GM12878 (cell line): Measurements from ENCODE around the gene IL17RE. TPM values are rescaled to one million over a fixed set of nuclear protein-coding genes. Genes with fewer than 3 reads are reported as not detected.

Experiments
- ATAC-seq: fragments of 200-7000 bp; cut with Tn5 transposase; 3 replicates; pipeline ENCODE4 v1.9.1; 2020; ENCODE audit warnings: mild to moderate bottlenecking, moderate library complexity
- BruUV-seq: library from RNA; stranded (reverse); fragments of 400-500 nt; replicated peaks from 2 replicates; lab custom pipeline; 2021; lab: Mats Ljungman, UMichigan
- CTCF ChIA-PET: fragments of 300-600 bp; sonication (Branson Sonifier 250); formaldehyde crosslinking; extraction: SDS; loops from one replicate; lab custom pipeline; 2021; ENCODE audit warnings: inconsistent platforms; lab: Yijun Ruan, JAX
- POLR2A ChIA-PET: fragments of 350-600 bp; formaldehyde crosslinking; extraction: SDS; loops from one replicate; lab custom pipeline; 2021; ENCODE audit warnings: inconsistent platforms; lab: Charles Lee
- RAD21 ChIA-PET: fragments of 300-600 bp; sonication (Branson Sonifier 250); formaldehyde crosslinking; loops from one replicate; lab custom pipeline; 2023; ENCODE audit warnings: antibody characterized with exemption; ENCODE audit not compliant: unreplicated experiment; lab: Charles Lee
- SMC1A ChIA-PET: fragments of 300-600 bp; sonication (Branson Sonifier 250); formaldehyde crosslinking; loops from one replicate; lab custom pipeline; 2023; ENCODE audit not compliant: unreplicated experiment, uncharacterized antibody; lab: Charles Lee
- DNase-seq: peaks from one replicate; pipeline ENCODE4 v3.0.0-alpha.2; 2011; ENCODE audit warnings: low read depth, low spot score
- FAIRE-seq: peaks from 3 replicates; lab custom pipeline; 2011; peaks lifted over from hg19 to GRCh38; lab: Jason Lieb, UNC
- H2AFZ ChIP-seq: 2 replicates; pipeline ENCODE4 v1.6.0; 2011; ENCODE audit warnings: low read depth, low read length, control low read depth; ENCODE audit not compliant: control insufficient read depth
- H3K27ac ChIP-seq: 2 replicates; pipeline ENCODE4 v1.5.1; 2011; ENCODE audit warnings: control low read depth; ENCODE audit not compliant: control insufficient read depth, insufficient read depth
- H3K27me3 ChIP-seq, 2 experiments: replicated peaks in 1 of 2; 2 replicates each; pipeline versions ENCODE4 v1.6.0 to v1.6.1; 2011; ENCODE audit warnings: low read length in 1 of 2; ENCODE audit not compliant: control insufficient read depth in 2 of 2, insufficient read depth in 2 of 2
- H3K36me3 ChIP-seq, 2 experiments: 2 replicates each; pipeline ENCODE4 v1.5.1; 2011; ENCODE audit warnings: low read length in 1 of 2; ENCODE audit not compliant: control insufficient read depth in 2 of 2, insufficient read depth in 2 of 2
- H3K4me1 ChIP-seq: 2 replicates; pipeline ENCODE4 v1.6.1; 2011; ENCODE audit warnings: mild to moderate bottlenecking, low read length, moderate library complexity, mixed read lengths; ENCODE audit not compliant: control insufficient read depth, insufficient read depth
- H3K4me2 ChIP-seq: 2 replicates; pipeline ENCODE4 v1.6.0; 2011; ENCODE audit warnings: control low read depth; ENCODE audit not compliant: control insufficient read depth, insufficient read depth
- H3K4me3 ChIP-seq: fragments of 200-600 bp; sonication (generic); 2 replicates; pipeline ENCODE4 v1.5.1; 2016
- H3K79me2 ChIP-seq: 2 replicates; pipeline ENCODE4 v1.6.0; 2011; ENCODE audit warnings: low read length; ENCODE audit not compliant: control insufficient read depth, insufficient read depth
- H3K9ac ChIP-seq: 2 replicates; pipeline ENCODE4 v1.8.0; 2011; ENCODE audit warnings: low read length, control low read depth, mixed read lengths; ENCODE audit not compliant: control insufficient read depth, insufficient read depth
- H3K9me3 ChIP-seq: replicated peaks from 3 replicates; pipeline ENCODE4 v1.5.1; 2011; ENCODE audit warnings: mild to moderate bottlenecking, low read length; ENCODE audit not compliant: control insufficient read depth, insufficient read depth
- H4K20me1 ChIP-seq: 2 replicates; pipeline ENCODE4 v1.6.0; 2011; ENCODE audit not compliant: control insufficient read depth, insufficient read depth
- CBX5 ChIP-seq: sonication (generic); IDR thresholded peaks from 2 replicates; pipeline ENCODE4 v1.6.1; 2016; ENCODE audit warnings: low read depth, moderate library complexity, mild to moderate bottlenecking, inconsistent platforms
- GABPA ChIP-seq: IDR thresholded peaks from 2 replicates; pipeline ENCODE4 v1.6.1; 2014; ENCODE audit warnings: antibody characterized with exemption, low read depth, mild to moderate bottlenecking, inconsistent platforms
- GATAD2B ChIP-seq: fragments of 450-650 bp; conservative IDR thresholded peaks from 2 replicates; pipeline ENCODE4 v1.6.1; 2017; ENCODE audit warnings: low read depth, mild to moderate bottlenecking, moderate library complexity
- HCFC1 ChIP-seq: fragments of 150-350 bp; IDR thresholded peaks from 2 replicates; pipeline ENCODE4 v1.6.1; 2014; ENCODE audit warnings: low read length
- NRF1 ChIP-seq: conservative IDR thresholded peaks from 2 replicates; pipeline ENCODE4 v1.6.1; 2011; ENCODE audit warnings: mild to moderate bottlenecking, low read depth, low read length, improper control_type of control experiment
- RELA ChIP-seq: fragments of 450-650 bp; IDR thresholded peaks from 2 replicates; pipeline ENCODE4 v1.8.0; 2014; ENCODE audit warnings: borderline replicate concordance; ENCODE audit not compliant: partially characterized antibody
- SP1 ChIP-seq: IDR thresholded peaks from one replicate; pipeline ENCODE4 v1.6.1; 2011; ENCODE audit warnings: low read depth, low read length
- SUPT20H ChIP-seq: IDR thresholded peaks from 2 replicates; pipeline ENCODE4 v1.6.1; 2011; ENCODE audit warnings: low read depth, mild to moderate bottlenecking, low read length, moderate library complexity, borderline replicate concordance; ENCODE audit not compliant: control insufficient read depth
- ZNF622 ChIP-seq: fragments of 450-650 bp; IDR thresholded peaks from 2 replicates; pipeline ENCODE4 v1.6.1; 2017; ENCODE audit warnings: mild to moderate bottlenecking, inconsistent platforms
- WGBS: methylation state at CpG from one replicate; pipeline ENCODE4 v1.1.6; 2016; ENCODE audit warnings: low lambda C conversion rate; ENCODE audit not compliant: insufficient replicate concordance, insufficient coverage; ENCODE audit errors: missing lambda C conversion rate; 5-methylcytosine and 5-hydroxymethylcytosine counted together
- in situ Hi-C: fragments of 300-500 bp; cut with MboI; formaldehyde crosslinking; loops from 9 replicates; pipeline ENCODE4 v1.14.3; 2018; ENCODE audit warnings: mixed read lengths
- intact Hi-C: fragments of 100-400 bp; cut with micrococcal nuclease; formaldehyde crosslinking; loops from one replicate; pipeline ENCODE4 v1.14.2; 2022; ENCODE audit not compliant: unreplicated experiment
- polyA plus RNA-seq, 11 experiments: library from polyadenylated mRNA; depleted of rRNA in 4 of 11; unstranded in 6 of 11; stranded (reverse) in 5 of 11; fragments of >200 nt; fragmentation: Nextera tagmentation in 4 of 11; fragmentation: Illumina TruSeq in 1 of 11; extraction: Ambion mirVana in 4 of 11; extraction: Trizol in 1 of 11; gene quantifications; 1 replicate in 1 of 11; 2 replicates in 10 of 11; pipeline versions ENCODE4 v1.2.1 to v1.2.3, GENCODE V29; 2011 to 2016; ENCODE audit warnings: inconsistent platforms in 2 of 11, missing spikeins in 2 of 11, low read depth in 1 of 11
- total RNA-seq, 4 experiments: library from RNA; depleted of rRNA in 3 of 4; stranded (reverse); fragments of >200 nt in 3 of 4; fragmentation: Illumina TruSeq in 1 of 4; extraction: Trizol in 1 of 4; gene quantifications; 2 replicates each; pipeline versions ENCODE4 v1.2.1 to v1.2.3, GENCODE V29; 2013 to 2021

The IL17RE gene
- total and polyA plus RNA-seq, 10 of the 15 experiments (the other 5 are each of a cell fraction or from before 2014, with no cell fraction given), result 0.04 to 0.51 (median 0.12) TPM; not detected in 2

- intact Hi-C loops, result no loop called here
- ATAC-seq (peak; percentile 23), FAIRE-seq (no peak), DNase-seq (no peak)
- H3K79me2 ChIP-seq, result no peaks in the 10 kb centered on the region
- POLR2A ChIA-PET, result no interaction called here
- RAD21 ChIA-PET, result interaction anchor here (1.0 kb wide), 1 partner anchor 134 kb away, joined by 3 read pairs; no protein-coding TSS in a partner anchor
- no peaks in the 10 kb centered on the region for H3K9me3 ChIP-seq
- CTCF ChIA-PET, result interaction anchor here (1.1 kb wide), 1 partner anchor 69 kb away, joined by 4 read pairs; no protein-coding TSS in a partner anchor
- no peaks in the 10 kb centered on the region for H4K20me1 ChIP-seq
- peaks cover 2 to 3% of the 10 kb centered on the region in 2 experiments; a peak in 2 of 4 replicates for H3K27me3 ChIP-seq
- in situ Hi-C loops, result no loop called here
- WGBS, result 20% methylated on average over 5 of the region's 5 CpGs
- no peak overlapping the region for H3K4me2 ChIP-seq
- no peak overlapping the region for H3K27ac ChIP-seq
- H3K9ac ChIP-seq, result no peak overlapping the region
- BruUV-seq, result no TSS peak
- H3K4me3 ChIP-seq, result no peak overlapping the region
- SMC1A ChIA-PET, result interaction anchor here (0.6 kb wide), 1 partner anchor 1026 kb away, joined by 3 read pairs; no protein-coding TSS in a partner anchor
- no peaks in the 10 kb centered on the region for H3K36me3 ChIP-seq
- no peak overlapping the region for H2AFZ ChIP-seq
- TF ChIP-seq GATAD2B (no peak), NRF1 (no peak)
- no peaks in the 10 kb centered on the region for H3K4me1 ChIP-seq
Observed at GRCh38 chr3:9861626-9862130, 41.0 kb upstream of the IL17RE start.

- WGBS, result 22% methylated on average over 38 of the region's 45 CpGs
- in situ Hi-C loops, result no loop called here
- Histone ChIP-seq H3K4me1 (no peaks in the 10 kb centered on the region), H3K36me3 (no peaks in the 10 kb centered on the region), H3K27ac (no peak overlapping the region), H4K20me1 (no peaks in the 10 kb centered on the region), H3K4me3 (no peak overlapping the region), H3K79me2 (no peaks in the 10 kb centered on the region), H3K9me3 (no peaks in the 10 kb centered on the region), H3K27me3 (peaks cover 2 to 3% of the 10 kb centered on the region in 2 experiments; a peak in 2 of 4 replicates), H3K4me2 (no peak overlapping the region), H3K9ac (no peak overlapping the region), H2AFZ (no peak overlapping the region)
- intact Hi-C loops, result no loop called here
- ChIA-PET RAD21 (no interaction called here), POLR2A (no interaction called here), CTCF (no interaction called here), SMC1A (no interaction called here)
- BruUV-seq, result no TSS peak
- no peak for DNase-seq
- ATAC-seq, result peak; percentile 84
- FAIRE-seq, result no peak
- TF ChIP-seq RELA (no peak), CBX5 (no peak), GABPA (no peak), HCFC1 (no peak), ZNF622 (no peak), SP1 (no peak), SUPT20H (no peak)
Observed at GRCh38 chr3:9862391-9863057, 40.1 kb upstream of the IL17RE start.
